Head of caudate nucleus (tissue), 42 donors: ENCODE measurements around the gene PRICKLE2.
A peak's percentile ranks its signal among the peaks of the same experiment; 100 is the strongest.

ENCODE experiments used
- DNase-seq, 42 donors: peaks; one replicate each; pipeline versions ENCODE4 v3.0.0 to v3.0.0-alpha.2; 2020 to 2021; ENCODE audit warnings: mixed read lengths in 7 of 42
- intact Hi-C: fragments of 100-400 bp; cut with DNase I; formaldehyde crosslinking; loops from one replicate; pipeline ENCODE4 v1.15.0; 2022

Gene PRICKLE2

GRCh38 chr3:64257100-64257755 is 32.0 kb upstream of the PRICKLE2 start:
- intact Hi-C loops = no loop called here
- no peak for DNase-seq

- DNase-seq = no peak
- intact Hi-C loops = no loop called here
These were observed 30.6 kb upstream of the PRICKLE2 start for GRCh38 chr3:64255741-64256340.

- no peak for DNase-seq
- intact Hi-C loops = no loop called here
These were observed 29.2 kb upstream of the PRICKLE2 start for GRCh38 chr3:64254443-64254842.

- intact Hi-C loops = no loop called here
- DNase-seq = no peak
These were observed 28.4 kb upstream of the PRICKLE2 start for GRCh38 chr3:64253689-64254088.

GRCh38 chr3:64251019-64251418 is 25.8 kb upstream of the PRICKLE2 start:
- intact Hi-C loops = no loop called here

GRCh38 chr3:64247991-64248646 is 22.9 kb upstream of the PRICKLE2 start:
- intact Hi-C loops = no loop called here
- no peak for DNase-seq

More at GRCh38 chr3:64251019-64251418, 25.8 kb upstream of the PRICKLE2 start:
- DNase-seq = no peak

- intact Hi-C loops = no loop called here
These were observed 19.0 kb upstream of the PRICKLE2 start for GRCh38 chr3:64244011-64244942.

GRCh38 chr3:64242435-64242834 is 17.2 kb upstream of the PRICKLE2 start:
- no peak for DNase-seq
- intact Hi-C loops = no loop called here

More at GRCh38 chr3:64244011-64244942, 19.0 kb upstream of the PRICKLE2 start:
- DNase-seq = no peak

GRCh38 chr3:64240959-64241358 is 15.7 kb upstream of the PRICKLE2 start:
- no peak for DNase-seq
- intact Hi-C loops = no loop called here

- no peak for DNase-seq
- intact Hi-C loops = no loop called here
These were observed 15.1 kb upstream of the PRICKLE2 start for GRCh38 chr3:64240396-64240795.

- intact Hi-C loops = no loop called here
- DNase-seq = no peak
These were observed 14.6 kb upstream of the PRICKLE2 start for GRCh38 chr3:64239841-64240240.

- intact Hi-C loops = no loop called here
These were observed 13.9 kb upstream of the PRICKLE2 start for GRCh38 chr3:64238971-64239667.

GRCh38 chr3:64237083-64237482 is 11.8 kb upstream of the PRICKLE2 start:
- intact Hi-C loops = no loop called here
- DNase-seq = no peak

More at GRCh38 chr3:64238971-64239667, 13.9 kb upstream of the PRICKLE2 start:
- peak in 39 of 42 donors; percentile 24 to 86 (median 56) for DNase-seq

GRCh38 chr3:64235605-64236004 is 10.3 kb upstream of the PRICKLE2 start:
- intact Hi-C loops = no loop called here
- DNase-seq = no peak

- intact Hi-C loops = no loop called here
- no peak for DNase-seq
These were observed 9.3 kb upstream of the PRICKLE2 start for GRCh38 chr3:64234571-64234970.

GRCh38 chr3:64232821-64233220 is 7.6 kb upstream of the PRICKLE2 start:
- intact Hi-C loops = no loop called here
- no peak for DNase-seq

- intact Hi-C loops = loop anchor here (10.0 kb wide), 1 partner anchor 195 kb away; no protein-coding TSS in a partner anchor
- DNase-seq = no peak
These were observed 4.6 kb upstream of the PRICKLE2 start for GRCh38 chr3:64229903-64230302.

GRCh38 chr3:64228110-64228509 is 2.8 kb upstream of the PRICKLE2 start:
- intact Hi-C loops = loop anchor here (10.0 kb wide), 1 partner anchor 193 kb away; no protein-coding TSS in a partner anchor
- DNase-seq = no peak

- intact Hi-C loops = loop anchor here (10.0 kb wide), 1 partner anchor 192 kb away; no protein-coding TSS in a partner anchor
- DNase-seq = no peak
These were observed 1.5 kb upstream of the PRICKLE2 start for GRCh38 chr3:64226730-64227129.
